ENCODE results near the gene SLC38A10. TPM values are rescaled to one million over a fixed set of nuclear protein-coding genes. Genes with fewer than 3 reads are reported as not detected.

SLC38A10 gene
- polyA plus RNA-seq, 1 of the 3 experiments (the other 2 are of a cell fraction): 82.2 TPM

- peaks cover 6% of the 10 kb centered on the region; the same call in 1 of the 2 replicates for H3K79me2 ChIP-seq (ENCODE audit: insufficient read depth)
- POLR2A ChIA-PET: interaction anchor here (1.4 kb wide), 1 partner anchor 8 kb away, joined by 7 read pairs; the partner anchor contains the start of genes NDUFAF8 and TEPSIN
- peaks cover 25 to 53% of the 10 kb centered on the region in 2 experiments for H3K36me3 ChIP-seq (replicated peaks in 1 of 2; ENCODE audit: control insufficient read depth in 1 of 2, insufficient read depth in 2 of 2, low read length in 1 of 2)
- H3K4me3 ChIP-seq (ENCODE audit: low read depth in 2 of 2, low read length in 1 of 2): no peak overlapping the region
- CTCF ChIA-PET: interaction anchor here (2.6 kb wide), 1 partner anchor 104 kb away, joined by 11 read pairs; no protein-coding TSS in a partner anchor
- no peaks in the 10 kb centered on the region for H3K9me2 ChIP-seq
- TF ChIP-seq FOSL2 (IDR thresholded peaks at IDR 0.05; ENCODE audit: borderline replicate concordance, low read depth): no peak
- no peak for TF ChIP-seq USF2 (IDR thresholded peaks at IDR 0.05; ENCODE audit: borderline replicate concordance, low read depth, low read length)
- TF ChIP-seq RFX5 (IDR thresholded peaks at IDR 0.05; ENCODE audit: low read length): no peak
- no peak for TF ChIP-seq RAD21 (IDR thresholded peaks at IDR 0.05; ENCODE audit: low read length)
- TF ChIP-seq SIN3A (IDR thresholded peaks at IDR 0.05; ENCODE audit: borderline replicate concordance, low read depth, low read length): no peak
- TF ChIP-seq NFIC (IDR thresholded peaks at IDR 0.05; ENCODE audit: borderline replicate concordance): no peak
- TF ChIP-seq ELF1 (IDR thresholded peaks at IDR 0.05): no peak
- TF ChIP-seq SMC3 (IDR thresholded peaks at IDR 0.05; ENCODE audit: low read depth, low read length): no peak
- no peak for TF ChIP-seq EP300 (IDR thresholded peaks at IDR 0.05; ENCODE audit: borderline replicate concordance in 1 of 2, low read depth in 1 of 2, low read length in 1 of 2)
- no peak for TF ChIP-seq PBX3 (IDR thresholded peaks at IDR 0.05)
- TF ChIP-seq RXRA (IDR thresholded peaks at IDR 0.05; ENCODE audit: borderline replicate concordance, low read depth): no peak
- no peak for TF ChIP-seq TEAD4 (IDR thresholded peaks at IDR 0.05; ENCODE audit: borderline replicate concordance, insufficient read depth)
- no peak for TF ChIP-seq JUND (IDR thresholded peaks at IDR 0.05)
- TF ChIP-seq RCOR1 (IDR thresholded peaks at IDR 0.05; ENCODE audit: low read length): no peak
- no peak for TF ChIP-seq TAF1 (IDR thresholded peaks at IDR 0.05; ENCODE audit: borderline replicate concordance, low read depth, low read length)
- DNase-seq: no peak
- peaks cover 4% of the 10 kb centered on the region for H3F3A ChIP-seq (replicated peaks; ENCODE audit: insufficient read depth)
- no peak overlapping the region for H3K9ac ChIP-seq
- H3K27ac ChIP-seq (ENCODE audit: low read depth in 2 of 2, low read length in 1 of 2): no peak overlapping the region
- H3K4me1 ChIP-seq (ENCODE audit: control insufficient read depth in 1 of 2, insufficient read depth in 2 of 2, low read depth in 1 of 2, low read length in 1 of 2): peaks cover 0 to 36% of the 10 kb centered on the region in 2 experiments; a peak in 1 of 4 replicates
- WGBS (ENCODE audit: low lambda C conversion rate): 97% methylated on average over 23 of the region's 28 CpGs
- H3K27me3 ChIP-seq (ENCODE audit: insufficient read depth): no peaks in the 10 kb centered on the region
- H3K4me2 ChIP-seq: no peak overlapping the region
- H4K20me1 ChIP-seq (ENCODE audit: insufficient read depth): peaks cover 11% of the 10 kb centered on the region
- no peaks in the 10 kb centered on the region for H3K9me3 ChIP-seq
- H2AFZ ChIP-seq (ENCODE audit: low read depth): no peak overlapping the region
These were observed 48.3 kb downstream of the SLC38A10 start for GRCh38 chr17:81246679-81247338.

GRCh38 chr17:81246343-81246670, 48.8 kb downstream of the SLC38A10 start:
- Histone ChIP-seq H3K36me3 (replicated peaks in 1 of 2; ENCODE audit: control insufficient read depth in 1 of 2, insufficient read depth in 2 of 2, low read length in 1 of 2) (peaks cover 20 to 53% of the 10 kb centered on the region in 2 experiments), H3K4me3 (ENCODE audit: low read depth in 2 of 2, low read length in 1 of 2) (no peak overlapping the region), H3K4me2 (no peak overlapping the region), H3K9ac (no peak overlapping the region), H3K27ac (ENCODE audit: low read depth in 2 of 2, low read length in 1 of 2) (no peak overlapping the region), H3K27me3 (ENCODE audit: insufficient read depth) (no peaks in the 10 kb centered on the region), H4K20me1 (ENCODE audit: insufficient read depth) (peaks cover 13% of the 10 kb centered on the region), H3K9me2 (no peaks in the 10 kb centered on the region), H3F3A (replicated peaks; ENCODE audit: insufficient read depth) (peaks cover 4% of the 10 kb centered on the region), H3K9me3 (no peaks in the 10 kb centered on the region), H3K4me1 (ENCODE audit: control insufficient read depth in 1 of 2, insufficient read depth in 2 of 2, low read depth in 1 of 2, low read length in 1 of 2) (peaks cover 0 to 35% of the 10 kb centered on the region in 2 experiments; a peak in 1 of 4 replicates), H3K79me2 (ENCODE audit: insufficient read depth) (peaks cover 10% of the 10 kb centered on the region; the same call in 1 of the 2 replicates), H2AFZ (ENCODE audit: low read depth) (no peak overlapping the region)
- ChIA-PET CTCF (interaction anchor here (1.2 to 2.6 kb wide), 2 partner anchors 8 to 104 kb away, joined by 3 to 11 read pairs; no protein-coding TSS in a partner anchor), POLR2A (no interaction called here)
- no peak for DNase-seq
- WGBS (ENCODE audit: low lambda C conversion rate): 100% methylated on average over 6 of the region's 10 CpGs
- TF ChIP-seq RCOR1 (IDR thresholded peaks at IDR 0.05; ENCODE audit: low read length) (no peak), RXRA (IDR thresholded peaks at IDR 0.05; ENCODE audit: borderline replicate concordance, low read depth) (no peak), IRF3 (IDR thresholded peaks at IDR 0.05; ENCODE audit: low read depth, low read length) (no peak), GATA2 (CRISPR knock-in tag; IDR thresholded peaks at IDR 0.05) (no peak), JUND (IDR thresholded peaks at IDR 0.05) (no peak), TAF1 (IDR thresholded peaks at IDR 0.05; ENCODE audit: borderline replicate concordance, low read depth, low read length) (no peak), EZH2phosphoT487 (IDR thresholded peaks at IDR 0.05; ENCODE audit: borderline replicate concordance, low read depth) (no peak), NRF1 (IDR thresholded peaks at IDR 0.05; ENCODE audit: low read depth, low read length) (no peak), SMC3 (IDR thresholded peaks at IDR 0.05; ENCODE audit: low read depth, low read length) (no peak)

Measured in SK-N-SH (cell line).